HEK293 (cell line): ENCODE data around the gene IL1R1.

ENCODE experiments used
- CTCF ChIA-PET: fragments of 350-600 bp; formaldehyde crosslinking; extraction: SDS; loops from one replicate; lab custom pipeline; 2021; ENCODE audit warnings: antibody characterized with exemption; lab: Yijun Ruan, JAX
- POLR2A ChIA-PET: fragments of 300-600 bp; formaldehyde crosslinking; extraction: SDS; loops from one replicate; lab custom pipeline; 2020; ENCODE audit warnings: antibody characterized with exemption, inconsistent platforms; lab: Yijun Ruan, JAX
- H3K27ac ChIP-seq: fragments of 200-500 bp; sonication (Bioruptor generic); 2 replicates; pipeline ENCODE4 v1.5.1; 2014; ENCODE audit warnings: low read depth, low read length, control low read depth, inconsistent platforms; ENCODE audit errors: extremely low read depth
- H3K36me3 ChIP-seq, 2 experiments: fragments of 200-500 bp in 1 of 2; sonication (Bioruptor generic) in 1 of 2; 1 replicate in 1 of 2; 2 replicates in 1 of 2; pipeline ENCODE4 v1.5.1; 2014 to 2017; ENCODE audit warnings: inconsistent platforms in 2 of 2, low read length in 2 of 2; ENCODE audit not compliant: control insufficient read depth in 2 of 2, insufficient read depth in 1 of 2
- H3K4me1 ChIP-seq: fragments of 200-500 bp; sonication (Bioruptor generic); 2 replicates; pipeline ENCODE4 v1.5.1; 2014; ENCODE audit warnings: mild to moderate bottlenecking, low read length, inconsistent platforms; ENCODE audit not compliant: control insufficient read depth, insufficient read depth
- H3K4me3 ChIP-seq: 2 replicates; pipeline ENCODE4 v1.5.1; 2011; ENCODE audit warnings: low read depth, mild to moderate bottlenecking, control low read depth, low read length, moderate library complexity
- H3K9me3 ChIP-seq: fragments of 200-500 bp; sonication (Bioruptor generic); 2 replicates; pipeline ENCODE4 v1.5.1; 2014; ENCODE audit warnings: low read depth, low read length, inconsistent platforms; ENCODE audit not compliant: control insufficient read depth, insufficient read depth
- KLF10 ChIP-seq: fragments of 450-650 bp; IDR thresholded peaks from 2 replicates; pipeline ENCODE4 v1.5.1; 2018; ENCODE audit warnings: missing biosample characterization, mild to moderate bottlenecking, missing genetic modification characterization
- PRDM6 ChIP-seq: fragments of 450-650 bp; formaldehyde crosslinking; IDR thresholded peaks from 2 replicates; pipeline ENCODE4 v1.5.1; 2017; ENCODE audit warnings: missing biosample characterization, missing genetic modification characterization
- RBAK ChIP-seq: fragments of 450-650 bp; formaldehyde crosslinking; IDR thresholded peaks from 2 replicates; pipeline ENCODE4 v1.5.1; 2016; ENCODE audit warnings: missing biosample characterization, missing genetic modification characterization
- SCRT2 ChIP-seq: fragments of 450-650 bp; formaldehyde crosslinking; IDR thresholded peaks from 2 replicates; pipeline ENCODE4 v1.5.1; 2016; ENCODE audit warnings: missing biosample characterization, missing genetic modification characterization
- SETDB1 ChIP-seq: IDR thresholded peaks from one replicate; pipeline ENCODE4 v1.6.1; 2017; ENCODE audit warnings: mild to moderate bottlenecking, low read length, moderate library complexity, mixed read lengths; ENCODE audit not compliant: insufficient read length
- SP7 ChIP-seq: fragments of 450-650 bp; formaldehyde crosslinking; IDR thresholded peaks from 2 replicates; pipeline ENCODE4 v1.5.1; 2016; ENCODE audit warnings: missing biosample characterization, missing genetic modification characterization
- ZBTB1 ChIP-seq: fragments of 450-650 bp; formaldehyde crosslinking; IDR thresholded peaks from 2 replicates; pipeline ENCODE4 v1.5.1; 2016; ENCODE audit warnings: missing biosample characterization, missing genetic modification characterization
- ZEB2 ChIP-seq: fragments of 450-650 bp; formaldehyde crosslinking; IDR thresholded peaks from 2 replicates; pipeline ENCODE4 v1.5.1; 2016; ENCODE audit warnings: missing biosample characterization, missing genetic modification characterization
- ZFP3 ChIP-seq: fragments of 450-650 bp; formaldehyde crosslinking; IDR thresholded peaks from 2 replicates; pipeline ENCODE4 v1.5.1; 2016; ENCODE audit warnings: low read depth, missing biosample characterization, missing genetic modification characterization
- ZFP41 ChIP-seq: fragments of 450-650 bp; formaldehyde crosslinking; IDR thresholded peaks from 2 replicates; pipeline ENCODE4 v1.5.1; 2016; ENCODE audit warnings: missing biosample characterization, missing genetic modification characterization, borderline replicate concordance
- ZNF132 ChIP-seq: fragments of 450-650 bp; formaldehyde crosslinking; IDR thresholded peaks from 2 replicates; pipeline ENCODE4 v1.5.1; 2017; ENCODE audit warnings: missing biosample characterization, missing genetic modification characterization, borderline replicate concordance
- ZNF138 ChIP-seq: fragments of 450-650 bp; formaldehyde crosslinking; IDR thresholded peaks from 2 replicates; pipeline ENCODE4 v1.5.1; 2016; ENCODE audit warnings: missing biosample characterization, missing genetic modification characterization, borderline replicate concordance
- ZNF214 ChIP-seq: fragments of 450-650 bp; formaldehyde crosslinking; IDR thresholded peaks from 2 replicates; pipeline ENCODE4 v1.5.1; 2017; ENCODE audit warnings: missing biosample characterization, mild to moderate bottlenecking, missing genetic modification characterization, borderline replicate concordance
- ZNF266 ChIP-seq: fragments of 450-650 bp; formaldehyde crosslinking; IDR thresholded peaks from 2 replicates; pipeline ENCODE4 v1.5.1; 2016; ENCODE audit warnings: missing biosample characterization, missing genetic modification characterization, low read depth
- ZNF335 ChIP-seq: fragments of 450-650 bp; formaldehyde crosslinking; conservative IDR thresholded peaks from 2 replicates; pipeline ENCODE4 v1.5.1; 2016; ENCODE audit warnings: missing biosample characterization, missing genetic modification characterization
- ZNF350 ChIP-seq: fragments of 450-650 bp; formaldehyde crosslinking; IDR thresholded peaks from 2 replicates; pipeline ENCODE4 v1.5.0; 2017; ENCODE audit warnings: missing biosample characterization, mild to moderate bottlenecking, missing genetic modification characterization
- ZNF366 ChIP-seq: fragments of 450-650 bp; formaldehyde crosslinking; conservative IDR thresholded peaks from 2 replicates; pipeline ENCODE4 v1.5.1; 2016; ENCODE audit warnings: missing biosample characterization, missing genetic modification characterization
- ZNF530 ChIP-seq: fragments of 450-650 bp; formaldehyde crosslinking; IDR thresholded peaks from 2 replicates; pipeline ENCODE4 v1.5.1; 2016; ENCODE audit warnings: low read depth, missing biosample characterization, missing genetic modification characterization
- ZNF548 ChIP-seq: fragments of 450-650 bp; formaldehyde crosslinking; IDR thresholded peaks from 2 replicates; pipeline ENCODE4 v1.5.1; 2016; ENCODE audit warnings: missing biosample characterization, missing genetic modification characterization
- ZNF558 ChIP-seq: fragments of 450-650 bp; formaldehyde crosslinking; IDR thresholded peaks from 2 replicates; pipeline ENCODE4 v1.5.1; 2016; ENCODE audit warnings: missing biosample characterization, missing genetic modification characterization
- ZNF624 ChIP-seq: fragments of 450-650 bp; formaldehyde crosslinking; IDR thresholded peaks from 2 replicates; pipeline ENCODE4 v1.5.1; 2017; ENCODE audit warnings: missing biosample characterization, missing genetic modification characterization
- ZNF664 ChIP-seq: fragments of 450-650 bp; formaldehyde crosslinking; IDR thresholded peaks from 2 replicates; pipeline ENCODE4 v1.5.1; 2016; ENCODE audit warnings: missing biosample characterization, missing genetic modification characterization
- ZNF677 ChIP-seq: fragments of 450-650 bp; IDR thresholded peaks from 2 replicates; pipeline ENCODE4 v1.5.0; 2018; ENCODE audit warnings: missing biosample characterization, mild to moderate bottlenecking, missing genetic modification characterization, moderate library complexity
- ZNF701 ChIP-seq: fragments of 450-650 bp; formaldehyde crosslinking; IDR thresholded peaks from 2 replicates; pipeline ENCODE4 v1.5.1; 2016; ENCODE audit warnings: missing biosample characterization, missing genetic modification characterization
- ZNF791 ChIP-seq: fragments of 450-650 bp; formaldehyde crosslinking; IDR thresholded peaks from 2 replicates; pipeline ENCODE4 v1.5.1; 2016; ENCODE audit warnings: missing biosample characterization, missing genetic modification characterization
- ZSCAN16 ChIP-seq: fragments of 450-650 bp; formaldehyde crosslinking; IDR thresholded peaks from 2 replicates; pipeline ENCODE4 v1.5.1; 2016; ENCODE audit warnings: missing biosample characterization, missing genetic modification characterization

IL1R1 gene

GRCh38 chr2:102145107-102145506 is 2.6 kb downstream of the IL1R1 start:
- ChIA-PET CTCF (interaction anchor here (0.6 kb wide), 1 partner anchor 96 kb away, joined by 6 read pairs; no protein-coding TSS in a partner anchor), POLR2A (no interaction called here)
- no peak overlapping the region for H3K27ac ChIP-seq
- H3K4me3 ChIP-seq, result no peak overlapping the region
- no peak for TF ChIP-seq ZNF266 (tag by site-specific recombination)
- H3K4me1 ChIP-seq, result no peaks in the 10 kb centered on the region
- H3K9me3 ChIP-seq, result no peaks in the 10 kb centered on the region
- no peaks in the 10 kb centered on the region for H3K36me3 ChIP-seq

GRCh38 chr2:102145934-102146333 is 3.4 kb downstream of the IL1R1 start:
- no peak overlapping the region for H3K4me3 ChIP-seq
- H3K27ac ChIP-seq, result no peak overlapping the region
- no peaks in the 10 kb centered on the region for H3K36me3 ChIP-seq
- ChIA-PET POLR2A (no interaction called here), CTCF (interaction anchor here (0.6 kb wide), 1 partner anchor 95 kb away, joined by 6 read pairs; no protein-coding TSS in a partner anchor)
- no peaks in the 10 kb centered on the region for H3K9me3 ChIP-seq
- H3K4me1 ChIP-seq, result no peaks in the 10 kb centered on the region
- peak; percentile 18 for TF ChIP-seq SETDB1
- TF ChIP-seq ZNF138 (tag by site-specific recombination), result no peak

GRCh38 chr2:102147935-102148334 is 5.4 kb downstream of the IL1R1 start:
- CTCF ChIA-PET, result interaction anchor here (0.6 kb wide), 1 partner anchor 93 kb away, joined by 3 read pairs; no protein-coding TSS in a partner anchor
- no peak overlapping the region for H3K27ac ChIP-seq

GRCh38 chr2:102149243-102149642 is 6.7 kb downstream of the IL1R1 start:
- ChIA-PET POLR2A (no interaction called here), CTCF (no interaction called here)
- Histone ChIP-seq H3K4me3 (no peak overlapping the region), H3K9me3 (no peaks in the 10 kb centered on the region), H3K36me3 (no peaks in the 10 kb centered on the region), H3K4me1 (no peaks in the 10 kb centered on the region), H3K27ac (no peak overlapping the region)
- TF ChIP-seq ZNF335 (no peak), ZNF366 (tag by site-specific recombination) (no peak), ZNF624 (tag by site-specific recombination) (no peak), ZNF791 (tag by site-specific recombination) (no peak), ZNF214 (no peak), RBAK (tag by site-specific recombination) (no peak), ZSCAN16 (tag by site-specific recombination) (no peak), ZFP41 (tag by site-specific recombination) (no peak), ZNF132 (tag by site-specific recombination) (no peak), ZNF548 (tag by site-specific recombination) (no peak), SCRT2 (tag by site-specific recombination) (no peak)

More at GRCh38 chr2:102147935-102148334, 5.4 kb downstream of the IL1R1 start:
- H3K4me1 ChIP-seq, result no peaks in the 10 kb centered on the region
- H3K4me3 ChIP-seq, result no peak overlapping the region
- H3K36me3 ChIP-seq, result no peaks in the 10 kb centered on the region
- no peaks in the 10 kb centered on the region for H3K9me3 ChIP-seq
- POLR2A ChIA-PET, result no interaction called here
- TF ChIP-seq ZFP3 (tag by site-specific recombination) (no peak), ZNF677 (tag by site-specific recombination) (no peak), ZNF558 (tag by site-specific recombination) (no peak), SP7 (tag by site-specific recombination) (no peak), ZNF350 (tag by site-specific recombination) (no peak), ZEB2 (tag by site-specific recombination) (no peak), KLF10 (no peak), ZNF664 (no peak), PRDM6 (no peak), ZNF701 (tag by site-specific recombination) (no peak), ZNF530 (no peak), ZBTB1 (tag by site-specific recombination) (no peak), ZFP41 (tag by site-specific recombination) (no peak)
